Kidney (tissue), 14 donors: Measurements from ENCODE around the gene ACSF3. TPM values are rescaled to one million over a fixed set of nuclear protein-coding genes. Genes with fewer than 3 reads are reported as not detected.

Experiments
- DNase-seq, 5 donors: peaks; one replicate each; pipeline ENCODE4 v3.0.0-alpha.2; 2013 to 2020
- FAIRE-seq: peaks from 2 replicates; lab custom pipeline; 2012; peaks lifted over from hg19 to GRCh38; lab: Jason Lieb, UNC
- H3K27ac ChIP-seq, 2 donors: one replicate each; pipeline ENCODE4 v1.7.0; 2013; ENCODE audit warnings: low read depth in 2 of 2, low read length in 2 of 2, inconsistent platforms in 1 of 2
- H3K27me3 ChIP-seq: one replicate; pipeline ENCODE4 v1.7.1; 2013; ENCODE audit warnings: low read length, inconsistent platforms; ENCODE audit not compliant: control insufficient read depth, insufficient read depth
- H3K36me3 ChIP-seq, 3 donors: one replicate each; pipeline versions ENCODE4 v1.7.0 to v1.7.1; 2013; ENCODE audit warnings: low read length in 3 of 3, control low read depth in 1 of 3, inconsistent platforms in 1 of 3; ENCODE audit not compliant: insufficient read depth in 3 of 3, control insufficient read depth in 2 of 3
- H3K4me1 ChIP-seq, 3 donors: one replicate each; pipeline versions ENCODE4 v1.7.0 to v1.7.1; 2013; ENCODE audit warnings: low read length in 3 of 3, inconsistent platforms in 1 of 3, low read depth in 1 of 3; ENCODE audit not compliant: control insufficient read depth in 2 of 3, insufficient read depth in 2 of 3
- H3K4me3 ChIP-seq, 3 donors: one replicate each; pipeline versions ENCODE4 v1.7.0 to v1.8.1; 2013; ENCODE audit warnings: low read length in 3 of 3, control low read depth in 1 of 3, inconsistent platforms in 1 of 3
- H3K9ac ChIP-seq, 3 donors: one replicate each; pipeline versions ENCODE4 v1.7.0 to v1.7.1; 2013; ENCODE audit warnings: low read length in 3 of 3, control low read depth in 1 of 3, inconsistent platforms in 1 of 3
- H3K9me3 ChIP-seq, 3 donors: one replicate each; pipeline versions ENCODE4 v1.7.0 to v1.7.1; 2013; ENCODE audit warnings: low read length in 3 of 3, control low read depth in 1 of 3, inconsistent platforms in 1 of 3; ENCODE audit not compliant: control insufficient read depth in 2 of 3, insufficient read depth in 1 of 3
- intact Hi-C: fragments of 100-400 bp; cut with DNase I; formaldehyde crosslinking; loops from one replicate; pipeline ENCODE4 v1.11.1; 2022
- polyA plus RNA-seq: library from polyadenylated mRNA; stranded (reverse); fragments of 350-450 nt; fragmentation: Illumina TruSeq; extraction: RNeasy Lipid Tissue Mini Kit (QIAGEN cat#74804); gene quantifications from one replicate; pipeline ENCODE4 v1.2.3, GENCODE V29; 2014; ENCODE audit warnings: low read depth, low replicate concordance; ENCODE audit not compliant: insufficient read depth
- total RNA-seq: library from RNA; stranded (reverse); fragmentation: NEBNext Ultra II Directional; extraction: Animal tissue kit (Norgen Biotek cat#: 25700); gene quantifications from one replicate; pipeline ENCODE4 v1.2.1, GENCODE V29; 2021
- TF ChIP-seq, protein P1 (sequence below): IDR thresholded peaks from 3 replicates; pipeline ENCODE4 v1.5.1; 2012; ENCODE audit warnings: mild to moderate bottlenecking, moderate library complexity, borderline replicate concordance; ENCODE audit not compliant: insufficient read depth; ENCODE audit errors: extremely low read depth
- donor health status: control.
- donor health status: control.
- donor health status: control.
- donor health status: control.
- donor health status: control.
- donor health status: DM: yes; HTN: yes; CAD: no.
- donor health status: Normal renal cell carcinoma (clear cell type).

ACSF3 gene
- total and polyA plus RNA-seq, 2 donors from 2014 or later = 33.2 to 39.0 TPM

DNA sequence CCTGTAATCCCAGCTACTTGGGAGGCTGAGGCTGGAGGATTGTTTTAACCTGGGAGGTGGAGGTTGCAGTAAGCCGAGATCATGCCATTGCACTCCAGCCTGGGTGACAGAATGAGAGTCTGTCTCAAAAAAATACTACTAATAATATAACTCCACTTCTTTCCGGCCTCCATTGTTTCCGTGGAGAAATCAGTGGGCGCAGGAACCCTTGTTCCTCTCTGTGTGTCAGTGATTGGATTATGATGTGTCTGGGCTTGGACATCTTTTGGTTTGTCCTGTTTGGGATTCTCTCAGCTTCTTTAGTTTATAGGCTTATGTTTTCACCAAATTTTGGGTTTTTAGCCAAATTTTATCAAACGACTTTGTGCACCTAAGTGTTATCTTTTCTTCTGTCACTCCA lies 36.8 kb downstream of the ACSF3 start:
- Histone ChIP-seq H3K27ac (no peak overlapping the region), H3K9me3 (peaks cover 0 to 4% (median 2%) of the 10 kb centered on the region in 3 donors), H3K36me3 (peaks cover 2 to 11% (median 3%) of the 10 kb centered on the region in 3 donors), H3K4me1 (no peaks in the 10 kb centered on the region), H3K27me3 (no peaks in the 10 kb centered on the region), H3K9ac (no peak overlapping the region), H3K4me3 (no peak overlapping the region)
- intact Hi-C loops = no loop called here
- FAIRE-seq (no peak), DNase-seq (peak in 1 of 5 donors; percentile 15)
- TF ChIP-seq, protein P1, sequence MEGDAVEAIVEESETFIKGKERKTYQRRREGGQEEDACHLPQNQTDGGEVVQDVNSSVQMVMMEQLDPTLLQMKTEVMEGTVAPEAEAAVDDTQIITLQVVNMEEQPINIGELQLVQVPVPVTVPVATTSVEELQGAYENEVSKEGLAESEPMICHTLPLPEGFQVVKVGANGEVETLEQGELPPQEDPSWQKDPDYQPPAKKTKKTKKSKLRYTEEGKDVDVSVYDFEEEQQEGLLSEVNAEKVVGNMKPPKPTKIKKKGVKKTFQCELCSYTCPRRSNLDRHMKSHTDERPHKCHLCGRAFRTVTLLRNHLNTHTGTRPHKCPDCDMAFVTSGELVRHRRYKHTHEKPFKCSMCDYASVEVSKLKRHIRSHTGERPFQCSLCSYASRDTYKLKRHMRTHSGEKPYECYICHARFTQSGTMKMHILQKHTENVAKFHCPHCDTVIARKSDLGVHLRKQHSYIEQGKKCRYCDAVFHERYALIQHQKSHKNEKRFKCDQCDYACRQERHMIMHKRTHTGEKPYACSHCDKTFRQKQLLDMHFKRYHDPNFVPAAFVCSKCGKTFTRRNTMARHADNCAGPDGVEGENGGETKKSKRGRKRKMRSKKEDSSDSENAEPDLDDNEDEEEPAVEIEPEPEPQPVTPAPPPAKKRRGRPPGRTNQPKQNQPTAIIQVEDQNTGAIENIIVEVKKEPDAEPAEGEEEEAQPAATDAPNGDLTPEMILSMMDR = no peak

DNA sequence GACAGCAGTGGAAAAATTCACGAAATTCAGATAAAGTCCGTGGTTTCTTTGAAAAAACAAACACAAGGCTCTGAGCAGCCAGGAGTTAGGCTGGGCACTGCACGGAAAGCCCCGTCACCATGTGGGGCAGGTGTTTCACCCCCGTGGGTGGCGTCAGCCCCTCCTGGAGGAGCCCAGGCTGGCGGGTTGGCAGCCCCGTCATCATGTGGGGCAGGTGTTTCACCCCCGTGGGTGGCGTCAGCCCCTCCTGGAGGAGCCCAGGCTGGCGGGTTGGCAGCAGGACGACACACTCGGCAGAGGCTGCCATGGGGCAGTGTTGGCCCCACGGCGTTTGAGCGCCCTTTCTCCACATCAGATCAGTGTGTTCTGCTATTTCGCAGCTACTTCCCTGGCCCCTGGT lies 38.1 kb downstream of the ACSF3 start:
- H3K9ac ChIP-seq = no peak overlapping the region
- no peak overlapping the region for H3K27ac ChIP-seq
- DNase-seq (peak in 1 of 5 donors; percentile 38), FAIRE-seq (no peak)
- TF ChIP-seq, protein P1 = no peak
- intact Hi-C loops = no loop called here
- H3K36me3 ChIP-seq = peaks cover 0 to 5% (median 3%) of the 10 kb centered on the region in 3 donors
- no peaks in the 10 kb centered on the region for H3K9me3 ChIP-seq
- no peaks in the 10 kb centered on the region for H3K27me3 ChIP-seq
- H3K4me1 ChIP-seq = no peaks in the 10 kb centered on the region
- H3K4me3 ChIP-seq = no peak overlapping the region

DNA sequence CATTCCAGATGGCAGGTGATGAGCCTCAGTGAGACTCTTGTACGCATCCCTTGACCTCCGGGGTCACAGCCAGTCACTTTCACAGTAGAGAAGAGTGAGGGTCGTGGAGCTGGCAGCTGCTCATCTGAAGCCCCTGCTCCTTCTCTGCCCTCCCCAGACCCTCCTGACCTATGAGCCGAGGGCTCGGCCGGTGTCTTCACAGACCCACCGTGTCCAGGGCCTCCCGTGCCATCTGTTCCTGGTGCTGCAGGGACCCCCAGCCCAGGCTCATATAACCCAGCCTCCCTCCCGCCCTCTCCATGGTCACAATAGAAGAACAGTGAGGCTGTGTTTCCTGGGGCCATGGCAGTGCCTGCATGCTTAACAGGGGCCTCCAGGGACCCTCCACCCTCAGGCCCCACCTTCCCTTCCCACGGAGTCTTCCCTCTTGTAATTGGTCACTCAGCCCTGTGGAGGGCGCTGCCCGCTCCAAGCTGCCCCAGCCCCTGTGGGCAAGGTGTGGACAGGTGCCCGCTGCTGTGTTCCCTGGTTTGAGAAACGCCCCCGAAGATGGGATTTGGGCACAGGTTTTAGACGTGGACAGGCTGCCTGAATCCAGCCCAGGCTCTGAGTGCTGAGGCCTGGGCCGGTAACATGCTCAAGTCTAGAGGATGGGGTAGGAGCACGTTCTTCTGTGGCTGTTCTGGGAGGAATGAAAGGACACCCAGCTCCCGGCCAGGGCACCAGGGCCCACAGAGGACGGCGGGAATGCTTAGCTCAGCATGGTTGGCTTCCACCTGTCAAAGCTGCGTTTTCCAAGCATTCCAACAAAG lies 38.7 kb downstream of the ACSF3 start:
- FAIRE-seq (no peak), DNase-seq (peak in 1 of 5 donors; percentile 47)
- no peak overlapping the region for H3K9ac ChIP-seq
- H3K36me3 ChIP-seq = peaks cover 0 to 5% (median 3%) of the 10 kb centered on the region in 3 donors
- H3K27me3 ChIP-seq = no peaks in the 10 kb centered on the region
- no peak overlapping the region for H3K27ac ChIP-seq
- no peak overlapping the region for H3K4me3 ChIP-seq
- no peaks in the 10 kb centered on the region for H3K9me3 ChIP-seq
- no peaks in the 10 kb centered on the region for H3K4me1 ChIP-seq
- TF ChIP-seq, protein P1 = no peak
- intact Hi-C loops = no loop called here
